HG02885 (cell line): ENCODE measurements around the gene ARHGAP10.

ENCODE experiments used
- ATAC-seq: cut with Tn5 transposase; IDR thresholded peaks from one replicate; pipeline ENCODE4 v1.9.1; 2021; ENCODE audit warnings: mild to moderate bottlenecking; ENCODE audit not compliant: unreplicated experiment, poor library complexity

ARHGAP10 gene

DNA sequence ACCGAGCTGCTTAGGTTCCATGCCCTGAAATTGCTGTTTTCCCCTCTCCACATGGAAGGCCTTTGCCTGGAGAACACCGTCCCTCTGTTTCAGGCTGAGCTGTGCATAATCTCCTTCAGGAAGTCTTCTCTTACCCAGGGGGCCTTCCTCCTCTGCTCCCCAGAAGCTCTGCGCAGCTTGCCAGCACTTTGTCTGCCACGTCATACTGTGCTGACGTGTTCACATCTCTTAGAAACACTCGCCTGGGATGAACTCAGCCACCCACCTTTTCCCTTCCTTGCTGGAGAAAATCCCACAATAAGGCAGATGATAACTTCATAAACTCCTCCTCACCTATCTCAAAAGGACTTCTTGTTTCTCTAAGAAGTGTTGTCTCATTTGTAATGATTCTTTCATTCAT lies 110.7 kb downstream of the ARHGAP10 start:
- no peak for ATAC-seq

DNA sequence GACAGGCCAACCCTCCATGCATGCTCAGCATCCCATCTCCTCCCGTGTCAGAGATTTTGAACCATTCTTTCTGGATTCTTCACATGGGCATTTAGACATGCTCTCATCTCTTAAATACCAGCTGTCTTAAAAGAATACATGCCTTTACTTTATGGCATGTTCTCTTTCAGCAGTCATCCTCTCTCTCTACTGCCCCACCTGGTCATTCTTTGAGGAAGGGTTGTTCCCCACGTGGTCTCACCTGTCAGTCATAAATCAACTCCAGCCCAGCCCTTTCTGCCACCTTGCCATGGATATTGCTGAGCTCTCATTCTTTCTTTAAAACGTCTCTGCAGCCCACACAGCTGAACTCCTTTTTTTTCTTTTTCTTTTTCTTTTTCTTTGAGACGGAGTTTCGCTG lies 111.3 kb downstream of the ARHGAP10 start:
- ATAC-seq: no peak

DNA sequence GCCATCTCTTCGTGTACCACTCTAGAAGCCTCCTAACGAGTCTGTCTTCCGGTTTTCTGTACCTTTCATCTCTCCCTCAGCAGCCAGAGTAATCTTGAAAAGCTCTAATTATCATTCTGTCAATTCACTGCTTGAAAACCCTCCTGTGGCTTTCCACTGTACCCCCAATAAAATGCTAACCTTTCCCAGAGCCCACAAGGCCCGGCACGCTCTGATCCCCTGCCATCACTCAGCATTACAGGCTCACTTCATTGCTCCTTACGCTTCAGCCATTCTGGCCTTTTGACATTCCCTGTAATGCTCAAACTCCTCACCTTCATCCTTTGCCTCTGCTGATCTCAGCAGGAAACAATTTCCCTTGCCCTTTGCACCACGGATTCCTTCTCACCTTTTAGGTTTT lies 112.9 kb downstream of the ARHGAP10 start:
- ATAC-seq: no peak

- ATAC-seq: peak; percentile 93
These were observed 114.6 kb downstream of the ARHGAP10 start for GRCh38 chr4:147846318-147847155.

- no peak for ATAC-seq
These were observed 116.1 kb downstream of the ARHGAP10 start for GRCh38 chr4:147847751-147848590.

DNA sequence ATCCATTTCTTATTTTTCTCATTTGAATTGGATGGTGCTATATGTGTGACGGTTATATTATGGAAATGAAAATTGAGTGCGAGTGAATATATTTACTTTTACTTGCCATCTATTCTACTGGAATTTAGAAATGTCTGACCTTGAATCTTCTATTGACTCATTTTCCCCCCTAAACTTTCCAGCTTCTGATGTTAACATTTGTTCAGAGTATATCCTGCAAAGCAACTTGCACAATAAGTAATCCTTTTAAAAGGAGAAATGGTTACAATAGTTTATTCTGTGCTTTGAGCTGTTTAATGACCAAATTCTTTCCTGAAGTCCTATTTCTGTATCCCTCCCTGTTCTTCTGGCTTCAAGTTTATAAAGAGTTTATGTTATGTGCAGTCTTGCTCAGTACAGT lies 116.7 kb downstream of the ARHGAP10 start:
- ATAC-seq: no peak

DNA sequence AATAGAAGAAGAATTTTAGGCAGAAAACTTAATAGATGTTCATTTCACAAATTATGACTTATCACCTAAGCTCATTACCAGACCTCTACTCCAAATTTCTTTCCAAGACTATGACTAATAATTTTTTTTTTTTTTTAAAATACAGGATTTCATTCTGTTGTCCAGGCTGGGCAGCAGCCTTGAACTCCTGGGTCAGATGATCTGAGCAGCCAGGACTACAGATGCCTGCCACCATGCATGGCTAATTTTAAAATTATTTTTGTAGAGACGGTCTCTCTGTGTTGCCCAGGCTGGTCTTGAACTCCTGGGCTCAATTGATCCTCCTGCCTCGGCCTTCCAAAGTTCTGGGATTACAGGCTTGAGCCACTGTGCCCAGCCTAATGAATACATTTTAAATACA lies 119.2 kb downstream of the ARHGAP10 start:
- no peak for ATAC-seq

DNA sequence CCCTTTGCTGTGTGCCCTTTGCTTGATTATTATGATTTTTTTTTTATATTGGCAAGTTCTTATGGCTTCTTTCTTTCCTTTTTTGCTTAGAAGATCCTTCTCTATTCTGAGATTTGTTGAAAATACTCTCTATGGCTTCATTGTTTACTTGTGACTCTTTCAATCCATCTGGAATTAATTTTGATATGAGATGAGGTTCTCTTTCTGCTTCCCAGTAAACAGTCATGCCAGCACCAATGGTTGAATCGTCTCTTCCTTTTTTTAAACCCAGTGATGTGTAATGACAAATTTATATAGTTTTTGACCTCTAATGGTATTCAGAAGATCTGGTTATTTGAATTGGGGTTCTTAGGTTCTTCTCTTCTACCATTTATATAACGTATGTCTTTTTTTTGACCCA lies 121.8 kb downstream of the ARHGAP10 start:
- ATAC-seq: no peak

DNA sequence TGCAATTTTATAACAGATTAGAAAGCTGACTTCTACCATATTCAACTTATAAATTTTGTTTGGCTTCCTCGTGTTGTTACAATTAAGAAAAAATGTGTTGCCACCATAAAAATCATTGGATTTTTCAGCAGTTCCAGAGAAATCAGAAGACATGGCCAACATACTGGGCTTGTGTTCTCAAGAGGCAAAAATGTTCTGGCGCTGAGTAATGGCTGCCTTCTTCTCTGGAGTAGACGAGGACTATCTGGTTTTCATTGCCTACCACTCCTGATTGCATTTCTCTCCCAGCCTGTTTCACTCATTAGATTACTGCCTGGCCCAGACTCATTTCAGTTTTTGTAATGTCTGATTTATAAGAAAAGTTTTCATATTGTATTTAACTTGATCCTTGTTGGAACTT lies 122.3 kb downstream of the ARHGAP10 start:
- ATAC-seq: no peak

DNA sequence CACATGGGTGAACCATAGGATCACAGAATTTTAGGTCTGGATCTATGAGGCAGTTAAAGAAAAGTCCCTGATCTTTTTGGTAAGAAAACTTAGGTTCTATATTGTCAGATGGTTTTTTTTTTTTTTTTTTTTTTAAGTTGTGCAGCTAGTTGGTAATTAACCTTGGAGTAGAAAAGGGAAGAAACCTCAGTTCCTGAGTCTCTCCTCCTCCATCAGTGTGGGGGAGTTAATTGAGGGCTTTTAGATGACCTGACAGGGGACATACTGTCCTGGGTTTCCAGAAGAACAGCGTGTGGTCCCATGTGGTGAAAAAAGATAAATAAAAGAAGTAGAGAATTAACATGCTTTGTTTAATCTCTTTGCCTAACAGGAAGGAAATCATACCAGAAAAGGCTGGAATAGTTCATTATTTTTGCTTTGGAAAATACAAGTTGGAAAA lies 123.7 kb downstream of the ARHGAP10 start:
- ATAC-seq: no peak

DNA sequence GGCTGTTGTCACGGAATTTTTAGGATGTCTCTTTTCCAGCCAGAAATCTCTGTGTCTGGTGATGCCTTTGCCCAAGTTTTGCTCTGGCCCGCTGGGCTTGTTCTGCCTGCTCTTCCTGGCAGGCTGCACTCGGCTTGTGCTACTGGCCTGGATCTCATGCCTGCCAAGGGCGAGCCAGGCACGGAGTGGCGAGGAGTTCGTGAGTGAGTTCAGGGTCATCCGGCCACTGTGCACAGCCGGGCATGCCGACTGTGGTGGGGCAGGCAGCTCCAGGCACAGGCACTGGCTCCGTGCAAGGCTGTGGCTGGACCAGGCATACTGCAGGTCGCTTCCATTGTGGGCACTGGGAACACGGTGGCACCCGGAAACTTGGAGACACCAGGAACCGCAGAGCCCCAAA lies 129.1 kb downstream of the ARHGAP10 start:
- no peak for ATAC-seq

GRCh38 chr4:147862043-147862692 lies 130.3 kb downstream of the ARHGAP10 start:
- ATAC-seq: no peak

DNA sequence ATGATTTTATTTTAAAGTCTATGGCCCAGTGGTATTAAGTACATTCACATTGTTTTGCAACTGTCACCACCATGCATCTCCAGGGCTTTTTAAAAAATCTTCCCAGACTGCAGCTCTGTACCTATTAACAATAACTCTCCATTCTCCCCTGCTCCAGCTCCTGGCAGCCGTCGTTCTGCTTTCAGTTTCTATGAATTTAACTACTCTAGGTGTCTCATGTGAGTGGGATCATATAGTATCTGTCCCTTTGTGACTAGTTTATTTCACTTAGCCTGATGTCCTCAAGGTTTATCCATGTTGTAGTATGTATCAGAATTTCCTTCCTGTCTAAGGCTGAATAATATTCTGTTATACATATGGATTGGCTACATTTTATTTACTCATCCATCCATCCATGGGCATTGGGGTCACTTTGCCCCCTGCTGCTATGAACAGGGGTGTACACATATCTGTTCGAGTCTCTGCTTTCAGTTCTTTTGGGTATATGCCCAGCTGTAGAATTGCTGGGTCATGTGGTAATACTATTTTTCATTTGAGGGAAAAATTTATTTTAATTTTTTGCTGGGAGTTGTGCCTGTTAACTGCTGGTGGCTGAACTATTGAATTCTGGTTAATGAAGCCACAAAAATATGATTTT lies 131.3 kb downstream of the ARHGAP10 start:
- peak; percentile 70 for ATAC-seq

DNA sequence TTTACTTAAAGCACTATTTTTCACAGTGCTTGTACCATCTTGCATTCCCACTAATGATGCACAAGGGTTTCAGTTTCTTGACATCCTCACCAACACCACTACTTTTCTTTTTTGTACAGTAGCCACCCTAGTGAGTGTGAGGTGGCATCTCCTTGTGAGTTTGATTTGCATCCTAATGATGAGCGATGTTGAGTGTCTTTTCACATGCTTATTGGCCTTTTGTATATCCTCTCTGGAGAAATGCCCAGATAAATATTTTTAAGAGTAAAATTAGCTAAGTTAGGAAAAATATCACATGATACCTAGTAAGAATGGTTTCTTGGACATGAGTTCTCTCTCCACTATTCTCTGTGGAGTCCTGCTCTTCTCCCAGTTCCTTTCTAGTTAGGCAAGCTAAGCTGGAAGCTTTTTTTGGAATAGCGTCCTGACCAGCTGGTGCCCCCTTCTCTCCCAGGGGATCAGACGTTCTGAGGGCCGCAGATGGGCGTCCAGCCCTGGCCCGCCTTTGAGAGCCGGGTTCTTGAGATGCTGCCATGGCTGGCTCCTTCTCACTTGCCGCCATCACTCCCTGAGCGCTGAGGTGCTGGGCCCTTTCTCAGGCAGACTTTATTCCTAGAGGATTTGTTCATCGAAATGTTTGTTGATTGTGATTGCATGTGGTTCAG lies 132.1 kb downstream of the ARHGAP10 start:
- ATAC-seq: no peak

DNA sequence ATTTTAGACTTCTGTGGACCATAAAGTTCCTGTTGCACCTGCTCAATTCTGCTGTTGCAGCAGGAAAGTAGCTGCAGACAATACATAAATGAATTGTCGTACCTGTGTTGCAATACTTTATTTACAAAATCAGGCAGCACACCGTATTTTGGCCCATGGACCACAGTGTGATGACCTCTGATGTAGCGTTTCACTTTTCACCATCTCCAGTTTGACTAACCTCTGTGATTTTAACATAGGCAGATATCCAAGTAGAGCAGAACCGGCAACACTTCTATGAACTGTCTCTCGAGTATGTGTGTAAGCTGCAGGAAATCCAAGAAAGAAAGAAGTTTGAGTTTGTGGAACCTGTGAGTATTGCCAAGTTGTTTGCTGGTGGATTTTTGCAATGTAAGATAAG lies 132.7 kb downstream of the ARHGAP10 start:
- ATAC-seq: no peak

GRCh38 chr4:147865926-147866325 lies 134.0 kb downstream of the ARHGAP10 start:
- ATAC-seq: no peak

GRCh38 chr4:147866532-147867271 lies 134.8 kb downstream of the ARHGAP10 start:
- ATAC-seq: peak; percentile 83

DNA sequence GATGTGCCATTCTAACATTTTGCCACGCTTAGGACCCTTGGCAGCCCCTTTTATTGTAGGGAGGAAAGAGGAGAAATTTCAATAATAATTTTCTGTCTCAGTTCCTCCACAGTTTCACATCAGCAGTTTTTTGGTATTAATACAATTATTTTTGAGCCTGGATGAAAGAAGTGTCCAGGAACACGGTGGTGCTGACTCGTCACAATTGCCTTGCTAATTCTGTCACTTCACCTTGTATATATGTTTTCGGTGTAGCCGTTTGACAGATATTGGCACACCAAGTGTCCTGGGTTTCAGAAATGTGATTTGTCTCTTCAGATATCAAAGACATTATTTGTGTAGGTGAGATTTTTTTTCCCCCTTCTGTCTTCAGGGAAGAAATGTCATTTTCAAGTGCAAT lies 142.2 kb downstream of the ARHGAP10 start:
- ATAC-seq: no peak

DNA sequence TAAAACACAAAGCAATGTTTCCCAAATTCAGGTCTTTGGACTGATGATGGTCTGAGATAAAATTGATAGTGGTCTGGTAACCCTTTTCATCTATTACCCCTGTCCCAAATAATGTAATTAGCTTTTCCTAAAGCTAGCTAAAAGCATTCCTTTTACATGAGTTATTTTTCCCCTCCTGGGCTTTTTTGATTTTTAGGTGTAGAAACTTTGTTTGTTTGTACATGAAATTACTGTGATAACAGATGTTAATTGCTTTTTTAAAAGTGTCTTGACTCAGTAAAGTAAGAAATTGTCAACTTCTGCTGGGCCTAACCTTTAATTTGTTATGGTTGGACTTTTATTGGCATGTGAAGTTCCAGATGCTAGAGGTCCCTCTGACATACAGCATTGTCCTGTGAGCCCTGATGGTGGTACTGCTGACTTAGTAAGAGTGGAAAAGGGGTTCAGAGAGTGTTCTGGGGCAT lies 145.5 kb downstream of the ARHGAP10 start:
- no peak for ATAC-seq
